GM21447 (cell line): Measurements from ENCODE around the gene C5orf46.
"Not testable (repeated sequence)": the region's sequence is repeated elsewhere in the genome, so short reads cannot be mapped to it uniquely, and the experiment has no call there.

Experiments used
- ATAC-seq: cut with Tn5 transposase; IDR thresholded peaks from one replicate; pipeline ENCODE4 v1.9.1; 2021; ENCODE audit not compliant: unreplicated experiment

C5orf46 gene

DNA sequence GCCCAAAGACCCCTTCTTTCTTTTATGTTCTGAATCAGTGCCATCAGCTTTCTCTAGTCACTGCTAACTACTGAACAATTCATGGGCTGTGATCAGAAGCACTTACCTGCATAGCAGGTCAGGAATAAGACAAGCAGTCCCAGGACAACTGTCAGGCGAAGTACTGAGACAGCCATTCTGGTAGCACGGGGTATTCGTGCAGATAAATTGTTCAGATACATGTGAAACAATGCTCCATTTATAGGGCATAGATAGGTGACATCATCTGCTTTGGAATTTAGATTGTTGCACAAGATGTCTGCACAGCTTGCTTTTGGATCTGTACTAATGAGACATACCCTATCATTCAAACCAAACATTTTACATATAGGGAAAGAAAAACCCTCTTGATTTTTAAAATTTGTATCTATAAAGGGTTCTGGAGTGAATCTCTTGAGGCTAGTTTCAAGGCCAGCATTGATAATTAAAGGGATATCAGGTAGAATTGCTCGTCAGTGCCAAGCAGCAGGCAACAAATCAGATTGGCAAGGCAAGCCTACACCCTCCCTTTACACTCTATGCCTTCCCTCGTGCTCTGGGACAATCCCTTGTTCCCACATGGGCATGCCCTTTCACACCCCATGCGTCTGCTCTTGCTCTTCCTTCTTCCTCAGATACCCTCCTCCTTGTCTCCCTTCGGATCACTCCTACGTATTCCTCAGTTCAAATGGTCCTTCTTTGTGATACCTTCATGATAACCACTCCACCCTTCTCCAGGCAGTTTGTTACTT, at the start of gene C5orf46:
TSS of gene C5orf46 (minus strand) at position 213 of the 770 bp plus-strand sequence. CDS start at position 176, 37 bp downstream.
- no peak for ATAC-seq

GRCh38 chr5:147954971-147955370, 48.6 kb upstream of the C5orf46 start:
- ATAC-seq: no peak

DNA sequence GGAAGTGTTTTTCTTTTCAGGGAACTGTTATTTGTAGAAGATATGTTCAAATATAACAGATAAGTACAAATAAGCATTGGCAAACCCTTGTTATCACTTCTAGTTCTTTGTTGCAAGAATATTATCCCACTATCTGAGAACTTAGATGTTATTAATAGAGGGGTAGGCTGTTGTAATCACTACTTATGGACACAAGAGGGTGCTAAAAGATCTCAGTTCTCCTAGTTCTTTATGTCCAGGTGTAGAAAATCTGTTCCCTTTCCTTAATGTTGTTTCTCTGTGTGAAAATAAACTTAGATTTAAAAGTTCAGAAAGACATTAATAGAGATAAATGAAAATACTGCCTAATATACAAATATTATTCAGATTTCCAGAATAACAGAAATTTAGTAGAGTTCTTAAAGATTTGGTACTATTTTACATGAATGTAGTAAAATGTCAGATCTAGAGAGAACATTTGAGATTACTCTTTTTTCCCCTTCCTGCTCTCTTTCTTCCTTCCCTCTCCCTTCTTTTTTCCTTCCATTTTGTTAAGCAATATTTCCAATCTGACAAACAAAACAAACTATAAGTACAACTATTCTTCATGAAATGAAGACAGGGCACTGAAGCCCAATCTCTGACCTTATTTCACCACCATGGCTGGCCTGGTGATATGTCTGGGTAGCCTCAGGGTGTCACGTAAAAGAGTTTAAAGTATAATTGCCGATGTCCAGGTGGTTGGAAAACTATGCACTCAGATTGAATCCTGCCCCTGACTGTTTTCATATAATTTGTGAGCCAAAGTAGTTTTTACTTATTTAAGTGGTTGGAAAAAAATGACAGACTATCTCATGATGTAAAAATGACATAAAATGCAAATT, 43.6 kb upstream of the C5orf46 start:
- peak; percentile 81 for ATAC-seq

- not testable (repeated sequence) for ATAC-seq
These were observed 40.4 kb upstream of the C5orf46 start for GRCh38 chr5:147946658-147947274.

DNA sequence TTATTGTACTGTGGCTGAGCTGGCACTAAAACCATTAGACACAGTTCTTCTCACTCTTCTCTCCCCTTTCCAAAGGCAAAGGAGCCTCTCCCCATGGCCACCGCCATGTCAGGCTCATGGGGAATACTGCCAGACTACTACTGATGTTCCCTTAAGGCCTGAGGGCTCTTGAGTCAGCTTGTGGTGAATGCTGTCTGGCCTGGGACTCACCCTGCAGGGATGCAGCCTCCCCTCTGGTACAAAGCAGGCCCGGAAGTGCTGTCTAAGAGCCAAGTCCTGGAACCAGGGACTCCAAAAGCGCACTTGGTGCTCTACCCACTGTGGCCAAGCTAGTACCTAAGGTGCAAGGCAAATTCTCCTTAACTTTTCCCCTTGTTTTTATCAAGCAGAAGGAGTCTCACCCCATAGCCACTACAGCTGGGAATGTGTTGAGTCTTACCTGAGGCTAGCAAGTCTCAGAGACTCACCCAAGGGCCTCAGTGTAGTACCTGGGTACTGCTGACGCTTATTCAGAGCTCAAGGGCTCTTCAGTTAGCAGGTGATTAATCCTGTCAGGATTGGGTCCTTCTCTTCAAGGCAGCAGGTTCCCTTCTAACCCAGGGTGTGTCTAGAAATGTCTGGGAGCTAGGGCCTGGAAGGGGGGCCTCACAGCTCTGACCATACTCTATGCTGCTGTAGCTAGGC, 33.2 kb upstream of the C5orf46 start:
- ATAC-seq: no peak

DNA sequence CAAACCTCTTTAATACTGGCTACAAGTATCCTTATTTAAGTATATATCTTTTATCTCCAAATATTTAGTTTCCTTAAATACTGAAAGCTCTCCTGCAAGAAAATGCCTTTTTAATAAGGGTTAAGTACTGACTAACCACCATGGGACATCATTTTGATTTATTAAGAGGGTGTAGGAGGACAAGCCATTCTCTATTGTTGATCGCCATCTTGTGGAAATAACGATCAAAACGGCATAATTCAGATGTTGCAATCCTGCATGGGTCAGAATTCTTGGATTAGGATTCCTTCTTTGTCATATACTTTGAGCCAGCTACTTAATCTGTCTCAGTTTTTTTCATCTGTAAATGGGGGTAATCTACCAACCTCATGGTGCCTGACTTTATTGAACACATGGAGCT, 28.7 kb upstream of the C5orf46 start:
- no peak for ATAC-seq

DNA sequence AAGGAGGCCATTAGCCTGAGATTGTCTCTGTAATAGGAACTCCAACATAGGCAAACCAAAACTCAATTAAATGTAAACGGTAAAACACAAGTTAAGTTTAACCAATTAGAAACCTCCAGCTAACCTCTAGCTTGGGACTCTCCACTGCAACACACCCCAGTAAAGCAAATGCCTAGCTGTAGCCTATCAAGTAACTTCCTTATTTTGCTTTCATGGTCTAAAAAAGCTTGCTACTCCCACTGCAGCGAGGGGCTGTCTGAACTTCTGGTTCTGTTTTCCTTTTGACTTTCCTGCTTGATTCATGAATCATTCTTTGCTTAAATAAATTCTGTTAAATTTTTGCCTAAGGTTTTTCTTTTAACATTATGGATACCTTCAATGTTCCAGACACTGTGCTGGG, 24.4 kb upstream of the C5orf46 start:
- ATAC-seq: peak; percentile 74

DNA sequence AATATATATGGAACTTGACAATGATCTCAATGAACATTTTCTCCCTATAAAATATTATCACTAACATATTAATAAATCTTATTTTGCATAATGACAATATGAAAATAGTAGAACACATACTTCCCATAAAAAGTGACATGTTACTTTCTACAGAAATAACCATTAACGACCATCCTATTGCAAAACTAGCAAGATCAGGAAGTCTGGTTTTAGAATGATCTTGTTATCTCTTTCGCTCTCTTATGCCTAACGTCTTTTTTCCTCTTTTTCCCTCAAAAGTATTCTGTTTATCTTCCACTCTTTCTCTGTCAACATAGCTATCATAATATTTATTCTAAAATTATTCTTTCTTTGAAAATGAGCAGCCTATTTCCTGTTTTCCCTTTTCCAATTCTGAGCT, 21.6 kb upstream of the C5orf46 start:
- no peak for ATAC-seq

DNA sequence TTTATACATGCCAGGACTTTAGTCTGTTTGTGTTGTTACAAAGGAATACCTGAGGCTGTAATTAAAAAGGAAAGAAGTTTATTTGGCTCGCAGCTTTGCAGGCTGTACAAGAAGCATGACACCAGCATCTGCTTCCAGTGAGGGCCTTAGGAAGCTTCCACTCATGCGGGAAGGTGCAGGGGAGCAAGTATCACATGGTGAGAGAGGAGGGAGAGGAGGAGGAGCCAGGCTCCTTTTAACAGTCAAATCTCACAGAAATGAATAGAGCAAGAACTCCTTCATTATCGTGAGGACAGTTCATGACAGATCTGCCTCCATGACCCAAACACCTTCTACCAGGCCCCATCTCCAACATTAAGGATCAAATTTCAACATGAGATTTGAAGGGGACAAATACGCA, 18.7 kb upstream of the C5orf46 start:
- ATAC-seq: no peak

DNA sequence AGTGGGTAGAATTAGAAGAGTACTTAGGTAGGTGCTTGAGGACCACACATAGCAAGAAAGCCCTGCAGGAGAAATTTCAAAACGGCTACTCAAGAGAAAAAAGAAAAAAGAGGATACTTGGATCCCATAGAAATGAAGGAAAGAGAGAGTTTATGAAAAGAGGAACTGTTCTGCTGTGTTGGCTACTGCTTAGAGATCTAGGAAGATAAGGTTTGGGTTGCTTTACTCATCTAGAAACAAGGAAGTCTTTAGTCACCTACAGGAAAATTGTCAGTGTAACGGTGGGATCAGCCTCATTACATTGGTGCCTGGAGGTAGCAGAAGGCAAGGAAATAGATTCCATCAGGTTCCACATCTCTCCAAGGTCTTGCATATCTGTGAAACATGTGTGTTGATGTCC, 14.8 kb upstream of the C5orf46 start:
- ATAC-seq: no peak

DNA sequence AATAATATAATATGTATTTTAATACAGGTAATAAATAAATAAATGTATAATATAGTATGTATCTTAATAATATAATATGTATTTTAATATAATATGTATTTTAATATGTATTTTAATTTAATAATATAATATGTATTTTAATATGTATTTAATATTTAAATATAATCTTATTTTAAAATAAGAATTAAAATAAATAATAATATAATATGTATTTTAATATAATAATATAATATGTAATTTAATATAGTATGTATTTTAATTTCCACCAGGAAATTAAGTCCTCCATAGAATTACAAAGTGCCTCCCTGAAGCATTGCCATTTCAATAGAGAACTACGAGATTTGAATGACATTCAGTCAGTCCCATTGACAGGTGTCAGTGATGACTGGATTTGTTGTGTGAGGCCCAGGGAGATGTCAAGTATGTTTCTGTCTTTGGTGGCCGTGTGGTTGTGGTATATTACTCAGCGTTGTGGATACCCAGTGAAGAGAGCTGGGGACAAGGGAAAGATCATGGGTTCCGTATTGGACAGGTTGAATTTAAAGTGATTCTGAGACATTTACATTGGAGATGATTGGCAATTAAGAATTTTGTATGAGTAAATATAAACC, 14.2 kb upstream of the C5orf46 start:
- ATAC-seq: no peak

GRCh38 chr5:147918899-147919298, 12.6 kb upstream of the C5orf46 start:
- no peak for ATAC-seq

DNA sequence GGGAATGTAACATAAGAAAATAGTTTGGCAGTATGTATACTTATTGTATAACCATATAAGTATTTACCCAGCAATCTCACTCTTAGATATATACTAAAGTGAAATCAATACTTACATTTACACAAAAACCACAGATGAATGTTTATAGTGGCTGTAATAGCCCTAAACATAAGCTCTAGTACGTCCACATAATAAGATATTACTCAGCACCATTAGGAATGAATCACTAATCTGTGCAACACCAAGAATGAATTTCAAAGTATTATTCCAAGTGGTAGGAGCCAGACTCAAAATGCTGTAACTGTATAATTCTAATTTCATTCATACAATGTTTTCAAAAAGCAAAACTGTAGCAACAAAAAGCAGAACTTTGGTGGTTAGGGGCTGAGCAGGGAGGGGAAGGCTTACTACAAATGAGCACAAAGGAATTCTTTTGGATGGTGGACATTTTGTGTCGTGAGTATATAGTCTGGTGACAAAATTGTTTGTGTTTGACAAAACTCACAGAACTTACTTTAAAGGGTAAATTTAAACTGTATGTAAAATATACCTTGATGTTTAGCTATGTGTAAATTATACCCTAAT, 11.9 kb upstream of the C5orf46 start:
- ATAC-seq: no peak

GRCh38 chr5:147913786-147914185, 7.4 kb upstream of the C5orf46 start:
- no peak for ATAC-seq

GRCh38 chr5:147912011-147912410, 5.7 kb upstream of the C5orf46 start:
- no peak for ATAC-seq

- ATAC-seq: no peak
These were observed 5.1 kb upstream of the C5orf46 start for GRCh38 chr5:147911427-147911826.

- no peak for ATAC-seq
These were observed 2.2 kb downstream of the C5orf46 start for GRCh38 chr5:147904110-147904509.

GRCh38 chr5:147902609-147903115, 3.7 kb downstream of the C5orf46 start:
- no peak for ATAC-seq

- ATAC-seq: no peak
These were observed 4.7 kb downstream of the C5orf46 start for GRCh38 chr5:147901599-147902039.

- ATAC-seq: no peak
These were observed 7.4 kb downstream of the C5orf46 start for GRCh38 chr5:147898875-147899401.
